ENCODE measurements around the gene KAT6B. TPM values are rescaled to one million over a fixed set of nuclear protein-coding genes. Genes with fewer than 3 reads are reported as not detected.

KAT6B gene
- polyA plus RNA-seq, 1 donor from 2014 or later, result 11.5 TPM

GRCh38 chr10:74909670-74910069 lies 83.3 kb downstream of the KAT6B start:
- H3K27me3 ChIP-seq (ENCODE audit: insufficient read depth, low read depth, low read length), result no peaks in the 10 kb centered on the region
- peaks cover 16% of the 10 kb centered on the region for H3K79me2 ChIP-seq (replicated peaks; ENCODE audit: insufficient read depth, low read length)
- H4K20me1 ChIP-seq (ENCODE audit: insufficient read depth), result no peaks in the 10 kb centered on the region
- H3K9me3 ChIP-seq (ENCODE audit: low read length), result no peaks in the 10 kb centered on the region
- no peak overlapping the region for H3K27ac ChIP-seq (ENCODE audit: low read length)
- no peak for TF ChIP-seq SMC3 (conservative IDR thresholded peaks at IDR 0.05; ENCODE audit: poor library complexity)
- no peak for TF ChIP-seq EP300 (conservative IDR thresholded peaks at IDR 0.05; ENCODE audit: poor library complexity, severe bottlenecking)
- no peak for TF ChIP-seq EZH2 (IDR thresholded peaks at IDR 0.05; ENCODE audit: borderline replicate concordance, insufficient read depth, low read length, poor library complexity, severe bottlenecking)
- TF ChIP-seq REST (IDR thresholded peaks at IDR 0.05; ENCODE audit: borderline replicate concordance), result no peak
- no peak for TF ChIP-seq CTCF (IDR thresholded peaks at IDR 0.05; ENCODE audit: poor library complexity, severe bottlenecking)
- TF ChIP-seq RAD21 (conservative IDR thresholded peaks at IDR 0.05), result no peak
- TF ChIP-seq POLR2AphosphoS5 (IDR thresholded peaks at IDR 0.05), result no peak
- TF ChIP-seq MXI1 (conservative IDR thresholded peaks at IDR 0.05; ENCODE audit: poor library complexity, severe bottlenecking), result no peak
- no peak for TF ChIP-seq TAF1 (IDR thresholded peaks at IDR 0.05; ENCODE audit: low read depth)
- H3K36me3 ChIP-seq (ENCODE audit: insufficient read depth, low read length), result no peaks in the 10 kb centered on the region
- H3K9ac ChIP-seq (ENCODE audit: low read length), result no peak overlapping the region
- no peaks in the 10 kb centered on the region for H3K9me2 ChIP-seq (ENCODE audit: insufficient read depth, low read length)
- no peak overlapping the region for H3K4me2 ChIP-seq (ENCODE audit: low read length)
- no peak overlapping the region for H2AFZ ChIP-seq (ENCODE audit: low read depth, low read length)
- H3F3A ChIP-seq (ENCODE audit: insufficient read depth, low read length, poor library complexity, severe bottlenecking), result no peaks in the 10 kb centered on the region
- no peak overlapping the region for H3K4me3 ChIP-seq (ENCODE audit: low read length)

GRCh38 chr10:74910241-74910975 lies 84.0 kb downstream of the KAT6B start:
- TF ChIP-seq EZH2 (IDR thresholded peaks at IDR 0.05; ENCODE audit: borderline replicate concordance, insufficient read depth, low read length, poor library complexity, severe bottlenecking) (no peak), CTCF (IDR thresholded peaks at IDR 0.05; ENCODE audit: poor library complexity, severe bottlenecking) (no peak), SMC3 (conservative IDR thresholded peaks at IDR 0.05; ENCODE audit: poor library complexity) (no peak), REST (IDR thresholded peaks at IDR 0.05; ENCODE audit: borderline replicate concordance) (no peak), MXI1 (conservative IDR thresholded peaks at IDR 0.05; ENCODE audit: poor library complexity, severe bottlenecking) (no peak), RAD21 (conservative IDR thresholded peaks at IDR 0.05) (no peak), TAF1 (IDR thresholded peaks at IDR 0.05; ENCODE audit: low read depth) (no peak), POLR2AphosphoS5 (IDR thresholded peaks at IDR 0.05) (no peak), EP300 (conservative IDR thresholded peaks at IDR 0.05; ENCODE audit: poor library complexity, severe bottlenecking) (no peak)
- H4K20me1 ChIP-seq (ENCODE audit: insufficient read depth), result no peaks in the 10 kb centered on the region
- H3K36me3 ChIP-seq (ENCODE audit: insufficient read depth, low read length), result no peaks in the 10 kb centered on the region
- peaks cover 23% of the 10 kb centered on the region for H3K79me2 ChIP-seq (replicated peaks; ENCODE audit: insufficient read depth, low read length)
- no peak overlapping the region for H3K27ac ChIP-seq (ENCODE audit: low read length)
- H3K4me2 ChIP-seq (ENCODE audit: low read length), result no peak overlapping the region
- H3K27me3 ChIP-seq (ENCODE audit: insufficient read depth, low read depth, low read length), result no peaks in the 10 kb centered on the region
- no peaks in the 10 kb centered on the region for H3K9me2 ChIP-seq (ENCODE audit: insufficient read depth, low read length)
- H2AFZ ChIP-seq (ENCODE audit: low read depth, low read length), result no peak overlapping the region
- H3K4me3 ChIP-seq (ENCODE audit: low read length), result no peak overlapping the region
- H3K9ac ChIP-seq (ENCODE audit: low read length), result no peak overlapping the region
- no peaks in the 10 kb centered on the region for H3F3A ChIP-seq (ENCODE audit: insufficient read depth, low read length, poor library complexity, severe bottlenecking)
- no peaks in the 10 kb centered on the region for H3K9me3 ChIP-seq (ENCODE audit: low read length)
